ENCODE measurements around the gene MAMSTR.
"Not testable (repeated sequence)": the region's sequence is repeated elsewhere in the genome, so short reads cannot be mapped to it uniquely, and the experiment has no call there.

Gene MAMSTR

DNA sequence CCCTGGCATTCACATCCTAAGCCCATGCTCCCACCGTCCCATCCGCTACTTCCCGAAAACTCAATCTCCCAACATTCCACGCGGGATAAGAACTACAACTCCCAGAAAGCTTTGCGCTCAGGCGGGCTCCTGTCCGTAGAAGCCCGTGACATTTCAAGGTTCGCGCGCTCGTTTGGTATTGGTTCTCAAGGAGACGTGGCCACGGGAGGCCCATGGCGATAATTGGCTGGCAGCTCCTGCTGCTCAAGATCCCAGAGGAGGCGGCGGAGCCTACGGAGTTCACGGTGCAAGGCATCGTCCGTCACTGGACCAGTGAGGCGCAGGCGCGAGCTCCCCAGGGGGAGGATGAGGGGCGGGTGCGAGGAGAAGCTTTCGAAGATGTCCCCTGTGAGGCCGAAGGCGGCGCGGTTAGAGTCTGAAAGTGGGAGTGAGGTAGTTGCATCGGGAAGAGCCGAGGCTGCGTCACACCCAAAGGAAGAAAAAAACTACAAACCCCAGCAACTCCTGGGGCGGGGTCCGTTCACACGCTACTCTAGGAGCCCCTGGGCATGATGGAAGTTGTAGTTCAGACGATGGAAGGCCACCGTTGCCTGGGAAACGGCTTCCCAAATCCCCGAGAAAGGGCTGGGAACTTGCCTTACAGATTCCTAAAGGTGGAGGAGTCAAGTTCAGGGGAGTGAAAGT lies 1.2 kb upstream of the MAMSTR start:
- peak; percentile 83 to 91 (median 91) for DNase-seq (ENCODE audit: low read depth in 2 of 3, low spot score in 1 of 3)

DNA sequence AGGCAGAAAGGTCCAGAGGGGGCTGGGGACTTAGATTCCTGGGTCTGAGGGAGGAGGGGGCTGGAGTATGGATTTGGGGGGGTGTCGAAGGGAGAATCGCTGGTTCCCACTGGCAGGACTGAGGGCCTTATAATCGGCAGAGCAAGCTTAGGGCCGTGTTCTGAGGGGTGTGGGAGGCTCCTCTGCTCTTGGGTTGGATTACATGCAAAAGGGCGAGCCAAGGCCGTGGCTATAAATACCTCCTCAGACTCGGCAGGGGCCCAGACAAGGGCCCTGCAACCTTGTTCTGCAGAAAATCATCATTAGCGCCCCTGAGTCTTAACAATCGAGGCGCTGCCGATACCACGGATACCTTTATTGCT lies 707 bp upstream of the MAMSTR start:
- no peak for DNase-seq (ENCODE audit: low read depth in 2 of 3, low spot score in 1 of 3)

- no peak for DNase-seq (ENCODE audit: low read depth in 2 of 3, low spot score in 1 of 3)
Measured at GRCh38 chr19:48718711-48719231, 754 bp downstream of the MAMSTR start.

GRCh38 chr19:48718106-48718505 lies 1.4 kb downstream of the MAMSTR start:
- not testable (repeated sequence) for DNase-seq (ENCODE audit: low read depth in 2 of 3, low spot score in 1 of 3)

GRCh38 chr19:48716562-48717291 lies 2.8 kb downstream of the MAMSTR start:
- DNase-seq (ENCODE audit: low read depth in 2 of 3, low spot score in 1 of 3): no peak

DNA sequence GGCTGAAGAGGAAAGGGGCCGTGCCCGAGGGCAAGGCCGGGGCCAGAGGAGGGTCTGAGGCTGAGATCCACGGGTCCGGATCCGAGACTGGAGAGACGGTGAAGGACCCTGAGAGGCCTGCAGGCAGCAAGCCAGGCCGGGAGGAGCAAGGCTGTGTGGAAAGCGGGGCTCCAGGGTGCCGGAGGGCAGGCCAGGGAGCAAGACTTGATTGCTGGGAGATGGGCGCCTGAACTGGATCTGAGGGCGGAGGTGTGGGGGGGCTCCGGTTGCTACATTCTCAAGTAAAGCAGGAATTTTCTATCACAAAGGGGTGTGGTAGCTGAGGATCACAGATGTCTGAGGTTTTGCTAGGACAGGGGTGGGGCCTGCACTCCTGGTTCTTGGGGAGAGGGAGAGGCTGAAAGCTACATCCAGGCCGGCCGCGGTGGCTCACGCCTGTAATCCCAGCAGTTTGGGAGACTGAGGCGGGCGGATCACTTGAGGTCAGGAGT lies 3.8 kb downstream of the MAMSTR start:
- DNase-seq (ENCODE audit: low read depth in 2 of 3, low spot score in 1 of 3): no peak

GRCh38 chr19:48714759-48715675 lies 4.5 kb downstream of the MAMSTR start:
- no peak for DNase-seq (ENCODE audit: low read depth in 2 of 3, low spot score in 1 of 3)

GRCh38 chr19:48713864-48714755 lies 5.4 kb downstream of the MAMSTR start:
- peak; percentile 97 to 99 (median 98) for DNase-seq (ENCODE audit: low read depth in 2 of 3, low spot score in 1 of 3)

DNA sequence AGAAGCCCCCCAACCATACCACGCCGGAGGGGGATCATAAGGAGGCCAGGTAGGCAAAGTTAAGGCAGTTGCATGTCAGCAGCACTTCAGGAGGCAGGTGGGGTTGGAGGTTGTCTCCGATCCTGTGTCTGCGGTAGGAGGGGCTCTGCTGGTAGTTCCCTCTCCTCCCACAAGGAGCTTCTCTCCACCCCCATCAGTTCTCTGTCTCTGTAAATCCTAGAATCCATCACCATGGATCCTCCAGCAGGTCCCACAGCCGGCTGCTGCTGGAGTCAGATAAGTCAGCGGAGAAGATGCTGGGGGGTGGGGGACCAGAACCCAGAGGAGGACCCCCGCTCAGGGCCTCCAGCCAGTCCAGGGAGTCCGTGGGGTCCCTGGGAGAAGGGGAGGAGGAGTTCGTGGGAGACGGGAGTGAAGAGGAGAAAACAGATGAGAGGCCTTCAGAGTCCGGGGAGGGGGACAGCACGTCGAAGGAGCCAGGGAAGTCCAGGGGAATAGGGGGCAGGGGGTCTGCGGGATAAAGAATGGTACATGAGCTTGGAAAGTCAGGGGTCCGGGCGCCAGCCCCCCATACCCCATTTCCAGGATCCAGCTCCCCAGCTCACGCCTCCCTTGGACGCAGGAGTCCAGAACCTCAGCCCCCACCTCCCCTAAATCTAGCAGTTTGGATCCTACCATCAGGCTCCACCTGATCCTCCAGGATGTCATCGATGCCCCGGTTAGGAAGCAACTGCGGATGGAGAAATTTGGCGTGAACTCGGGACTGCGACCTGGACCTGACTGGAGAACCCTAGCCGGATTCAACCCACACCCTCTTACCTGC lies 6.3 kb downstream of the MAMSTR start:
- DNase-seq (ENCODE audit: low read depth in 2 of 3, low spot score in 1 of 3): no peak

- no peak for DNase-seq (ENCODE audit: low read depth in 2 of 3, low spot score in 1 of 3)
Measured at GRCh38 chr19:48711106-48711662, 8.3 kb downstream of the MAMSTR start.

- DNase-seq (ENCODE audit: low read depth in 2 of 3, low spot score in 1 of 3): no peak
Measured at GRCh38 chr19:48708471-48708870, 11.1 kb downstream of the MAMSTR start.

DNA sequence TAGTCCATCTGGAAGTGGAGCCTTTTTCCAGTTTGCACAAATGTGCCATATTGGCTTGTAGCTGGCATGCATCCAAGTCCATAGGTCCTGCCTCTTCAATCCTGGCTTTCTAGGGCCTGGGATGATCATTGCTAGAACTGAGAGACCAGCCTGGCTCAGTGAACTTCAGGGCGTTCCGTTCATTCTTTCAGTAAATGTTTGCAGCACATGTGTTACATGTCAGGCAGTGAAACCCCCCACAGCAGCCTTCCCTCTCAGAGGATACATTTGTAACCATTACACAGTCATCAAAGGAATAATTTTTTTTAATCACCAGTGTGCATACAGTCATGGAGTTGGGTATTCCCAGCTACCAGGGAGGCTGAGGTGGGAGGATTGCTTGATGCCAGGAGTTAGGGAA lies 14.1 kb downstream of the MAMSTR start:
- DNase-seq (ENCODE audit: low read depth in 2 of 3, low spot score in 1 of 3): no peak

DNA sequence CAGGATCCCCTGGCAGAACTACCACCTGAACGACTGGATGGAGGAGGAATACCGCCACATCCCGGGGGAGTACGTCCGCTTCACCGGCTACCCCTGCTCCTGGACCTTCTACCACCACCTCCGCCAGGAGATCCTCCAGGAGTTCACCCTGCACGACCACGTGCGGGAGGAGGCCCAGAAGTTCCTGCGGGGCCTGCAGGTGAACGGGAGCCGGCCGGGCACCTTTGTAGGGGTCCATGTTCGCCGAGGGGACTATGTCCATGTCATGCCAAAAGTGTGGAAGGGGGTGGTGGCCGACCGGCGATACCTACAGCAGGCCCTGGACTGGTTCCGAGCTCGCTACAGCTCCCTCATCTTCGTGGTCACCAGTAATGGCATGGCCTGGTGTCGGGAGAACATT lies 16.2 kb downstream of the MAMSTR start:
- no peak for DNase-seq (ENCODE audit: low read depth in 2 of 3, low spot score in 1 of 3)

- DNase-seq (ENCODE audit: low read depth in 2 of 3, low spot score in 1 of 3): no peak
Measured at GRCh38 chr19:48702701-48703100, 16.8 kb downstream of the MAMSTR start.

GRCh38 chr19:48698046-48698445 lies 21.5 kb downstream of the MAMSTR start:
- DNase-seq (ENCODE audit: low read depth in 2 of 3, low spot score in 1 of 3): no peak

DNA sequence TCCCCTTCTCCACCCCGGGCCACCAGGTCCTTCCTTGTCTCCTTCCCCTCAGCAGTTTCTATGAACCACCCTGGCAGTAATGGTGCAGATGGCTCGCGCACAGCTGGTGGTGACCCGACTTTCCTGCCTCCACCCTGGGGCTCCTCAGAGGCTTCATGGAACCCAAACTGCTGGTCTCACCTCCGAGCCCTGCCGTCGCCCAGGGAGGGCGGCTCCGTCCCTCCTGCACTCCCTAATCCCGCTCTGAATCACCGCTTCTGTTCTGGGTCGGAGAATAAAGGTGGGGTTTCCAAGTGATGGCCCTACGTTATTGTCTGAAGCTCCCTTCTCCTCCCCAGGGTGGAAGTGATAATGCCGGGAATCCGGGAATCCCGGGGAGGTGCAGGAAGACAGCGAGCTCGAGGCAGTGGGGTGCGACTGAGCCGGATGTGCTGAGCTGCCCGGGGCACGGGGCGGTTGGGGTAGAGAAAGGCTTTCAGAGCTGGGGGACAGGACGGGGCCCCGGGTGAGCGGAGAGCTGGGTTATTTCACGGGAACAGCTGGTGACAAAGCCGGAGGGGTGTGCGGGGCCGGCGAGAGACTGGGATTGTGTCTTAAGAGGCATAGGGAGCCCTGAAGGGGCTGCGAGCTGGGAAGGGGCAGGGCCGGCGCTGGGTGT lies 23.0 kb downstream of the MAMSTR start:
- DNase-seq (ENCODE audit: low read depth in 2 of 3, low spot score in 1 of 3): no peak

GRCh38 chr19:48695743-48696352 lies 23.7 kb downstream of the MAMSTR start, which contains the start of gene FUT2:
TSS of gene FUT2 (plus strand) at chr19:48695971. CDS start at chr19:48702957, 6,986 bp downstream.
- DNase-seq (ENCODE audit: low read depth in 2 of 3, low spot score in 1 of 3): no peak

DNA sequence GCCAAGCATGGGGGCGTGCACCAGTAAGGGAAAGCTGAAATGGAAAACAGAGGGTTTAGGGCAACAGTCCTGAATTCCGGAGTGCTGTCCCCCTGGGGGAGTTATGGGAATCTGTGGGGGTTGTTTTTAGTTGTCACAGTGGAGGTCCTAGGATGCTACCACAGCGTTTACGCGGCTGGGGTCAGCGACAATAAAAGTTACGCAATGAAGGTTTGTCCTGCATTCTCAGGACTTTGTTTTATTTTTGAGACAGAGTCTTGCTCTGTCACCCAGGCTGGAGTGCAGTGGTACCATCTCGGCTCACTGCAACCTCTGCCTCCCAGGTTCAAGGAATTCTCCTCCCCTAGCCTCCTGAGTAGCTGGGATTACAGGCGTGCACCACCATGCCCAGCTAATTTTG lies 25.9 kb downstream of the MAMSTR start:
- DNase-seq (ENCODE audit: low read depth in 2 of 3, low spot score in 1 of 3): not testable (repeated sequence)
